ENCODE measurements around the gene PPM1E. TPM values are rescaled to one million over a fixed set of nuclear protein-coding genes. Genes with fewer than 3 reads are reported as not detected.

PPM1E gene
- total RNA-seq, 4 donors from 2014 or later, result 0.35 to 0.92 (median 0.44) TPM

GRCh38 chr17:58997756-58998553 is 242.3 kb downstream of the PPM1E start:
- Histone ChIP-seq H3K4me3 (no peak overlapping the region), H3K36me3 (peaks cover 0 to 62% of the 10 kb centered on the region in 2 donors), H3K27ac (no peak overlapping the region), H3K9me3 (no peaks in the 10 kb centered on the region), H3K4me1 (no peaks in the 10 kb centered on the region), H3K27me3 (no peaks in the 10 kb centered on the region)
- 69 to 70% methylated on average over 6 to 7 of the region's 7 CpGs for WGBS, 2 donors (ENCODE audit: low coverage in 1 of 2)
- TF ChIP-seq POLR2A (IDR thresholded peaks at IDR 0.05) (no peak), EP300 (IDR thresholded peaks at IDR 0.05) (no peak), CTCF (IDR thresholded peaks at IDR 0.05) (no peak), POLR2AphosphoS5 (IDR thresholded peaks at IDR 0.05) (no peak)
- ATAC-seq, result no peak

GRCh38 chr17:58998871-58999270 is 243.2 kb downstream of the PPM1E start:
- 83 to 89% methylated on average over 4 of the region's 4 CpGs for WGBS, 2 donors (ENCODE audit: low coverage in 1 of 2)
- TF ChIP-seq CTCF (IDR thresholded peaks at IDR 0.05) (no peak), EP300 (IDR thresholded peaks at IDR 0.05) (no peak), POLR2AphosphoS5 (IDR thresholded peaks at IDR 0.05) (no peak), POLR2A (IDR thresholded peaks at IDR 0.05) (no peak)
- H3K9me3 ChIP-seq, result no peaks in the 10 kb centered on the region
- no peak overlapping the region for H3K4me3 ChIP-seq
- H3K27ac ChIP-seq, result no peak overlapping the region
- H3K36me3 ChIP-seq, result peaks cover 0 to 60% of the 10 kb centered on the region in 2 donors
- no peaks in the 10 kb centered on the region for H3K27me3 ChIP-seq
- H3K4me1 ChIP-seq, result no peaks in the 10 kb centered on the region
- no peak for ATAC-seq

- no peak overlapping the region for H3K4me3 ChIP-seq
- 89% methylated on average over 1 of the region's 1 CpG for WGBS, 2 donors (ENCODE audit: low coverage in 1 of 2)
- TF ChIP-seq CTCF (IDR thresholded peaks at IDR 0.05), result no peak
- no peak for TF ChIP-seq POLR2A (IDR thresholded peaks at IDR 0.05)
- no peak for TF ChIP-seq POLR2AphosphoS5 (IDR thresholded peaks at IDR 0.05)
- H3K27ac ChIP-seq, result no peak overlapping the region
- no peak for ATAC-seq
- H3K4me1 ChIP-seq, result no peaks in the 10 kb centered on the region
- H3K36me3 ChIP-seq, result peaks cover 0 to 57% of the 10 kb centered on the region in 2 donors
- H3K9me3 ChIP-seq, result no peaks in the 10 kb centered on the region
- H3K27me3 ChIP-seq, result no peaks in the 10 kb centered on the region
Observed at GRCh38 chr17:58999500-58999899, 243.8 kb downstream of the PPM1E start.

GRCh38 chr17:59000022-59000421 is 244.4 kb downstream of the PPM1E start:
- 91 to 100% methylated on average over 1 of the region's 1 CpG for WGBS, 2 donors (ENCODE audit: low coverage in 1 of 2)
- H3K27me3 ChIP-seq, result no peaks in the 10 kb centered on the region
- H3K36me3 ChIP-seq, result peaks cover 0 to 55% of the 10 kb centered on the region in 2 donors
- no peaks in the 10 kb centered on the region for H3K4me1 ChIP-seq
- TF ChIP-seq POLR2AphosphoS5 (IDR thresholded peaks at IDR 0.05), result no peak
- TF ChIP-seq POLR2A (IDR thresholded peaks at IDR 0.05), result no peak
- no peak for TF ChIP-seq CTCF (IDR thresholded peaks at IDR 0.05)
- no peak for TF ChIP-seq EP300 (IDR thresholded peaks at IDR 0.05)
- H3K4me3 ChIP-seq, result no peak overlapping the region
- no peaks in the 10 kb centered on the region for H3K9me3 ChIP-seq
- no peak for ATAC-seq
- no peak overlapping the region for H3K27ac ChIP-seq
